ENCODE results near the gene SYNE2.
"Not testable (repeated sequence)": the region's sequence is repeated elsewhere in the genome, so short reads cannot be mapped to it uniquely, and the experiment has no call there.

SYNE2 gene

DNA sequence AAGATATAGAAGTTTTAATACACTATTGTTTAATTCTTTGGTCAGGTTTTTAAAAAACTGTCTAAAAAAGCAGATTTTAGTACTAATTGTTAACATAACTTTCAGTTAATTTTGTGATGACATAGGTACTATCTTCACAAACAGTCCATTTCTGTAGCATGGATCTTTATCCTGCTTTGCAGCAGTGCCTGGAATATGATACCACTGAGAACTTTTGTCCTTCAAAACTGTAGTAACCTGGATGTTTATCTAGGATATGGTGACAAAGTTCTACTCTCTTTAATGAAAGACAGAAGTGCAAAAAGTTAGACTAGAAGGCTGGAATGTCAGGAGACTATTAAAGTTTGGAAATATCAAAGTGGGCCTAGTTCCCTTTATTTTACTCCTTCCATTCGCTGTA is 159.9 kb downstream of the SYNE2 start:
- no peak for DNase-seq (ENCODE audit: low spot score)

DNA sequence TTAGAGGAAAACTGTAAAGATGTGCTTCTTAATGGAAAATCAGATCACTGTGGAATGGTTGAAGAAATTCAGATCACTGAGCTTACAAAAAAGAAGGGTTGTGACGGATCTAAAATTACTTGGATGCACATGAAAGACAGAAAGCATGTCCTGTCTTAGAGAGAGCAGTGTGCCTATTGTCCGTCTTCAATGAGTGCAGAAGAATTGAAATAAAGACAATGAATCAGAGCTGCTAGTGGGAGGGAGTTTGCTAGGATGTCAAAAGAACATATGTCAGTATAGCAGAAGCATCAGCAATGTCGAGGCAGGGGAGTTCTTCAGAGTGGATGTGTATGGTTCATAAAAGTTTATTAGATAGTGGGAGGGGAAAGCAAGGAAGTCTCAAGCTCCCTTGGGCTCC is 172.7 kb downstream of the SYNE2 start:
- DNase-seq (ENCODE audit: low spot score) = no peak

DNA sequence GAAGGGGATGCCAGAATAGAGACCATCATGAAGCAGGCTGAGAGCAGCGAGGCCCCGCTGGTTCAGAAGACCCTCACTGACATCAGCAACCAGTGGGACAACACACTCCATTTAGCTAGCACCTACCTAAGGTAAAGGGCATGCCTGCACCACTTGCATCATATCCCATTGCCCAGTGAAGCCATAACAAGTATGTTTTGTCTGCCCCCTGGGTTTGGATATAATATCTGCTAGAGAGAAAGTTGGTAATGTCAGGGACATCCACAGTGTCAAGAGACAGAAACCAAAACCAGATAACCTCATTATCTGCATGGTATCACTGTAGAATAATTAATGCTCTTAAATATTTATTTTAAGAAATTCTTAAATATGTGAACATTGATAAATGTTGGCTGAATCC is 173.8 kb downstream of the SYNE2 start:
- no peak for DNase-seq (ENCODE audit: low spot score)

DNA sequence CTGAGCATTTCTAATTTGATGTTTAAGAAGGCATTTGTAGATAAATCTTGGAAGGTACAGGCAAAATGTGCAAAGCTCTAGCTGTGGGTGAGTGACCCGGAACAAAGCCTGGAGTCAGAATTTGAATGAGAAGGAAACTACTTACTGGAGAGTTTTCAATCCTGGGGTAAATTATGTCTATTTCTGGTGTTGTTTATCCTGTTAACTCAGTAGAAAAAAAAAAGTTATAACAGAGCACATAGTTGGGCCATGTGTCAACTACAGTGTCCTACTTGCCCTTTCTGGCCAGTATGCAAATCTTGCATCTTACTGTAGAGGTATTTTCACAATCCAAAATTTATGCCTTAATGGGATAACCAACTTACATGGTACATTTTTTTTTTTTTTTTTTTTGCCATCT is 182.3 kb downstream of the SYNE2 start:
- no peak for DNase-seq (ENCODE audit: low spot score)

DNA sequence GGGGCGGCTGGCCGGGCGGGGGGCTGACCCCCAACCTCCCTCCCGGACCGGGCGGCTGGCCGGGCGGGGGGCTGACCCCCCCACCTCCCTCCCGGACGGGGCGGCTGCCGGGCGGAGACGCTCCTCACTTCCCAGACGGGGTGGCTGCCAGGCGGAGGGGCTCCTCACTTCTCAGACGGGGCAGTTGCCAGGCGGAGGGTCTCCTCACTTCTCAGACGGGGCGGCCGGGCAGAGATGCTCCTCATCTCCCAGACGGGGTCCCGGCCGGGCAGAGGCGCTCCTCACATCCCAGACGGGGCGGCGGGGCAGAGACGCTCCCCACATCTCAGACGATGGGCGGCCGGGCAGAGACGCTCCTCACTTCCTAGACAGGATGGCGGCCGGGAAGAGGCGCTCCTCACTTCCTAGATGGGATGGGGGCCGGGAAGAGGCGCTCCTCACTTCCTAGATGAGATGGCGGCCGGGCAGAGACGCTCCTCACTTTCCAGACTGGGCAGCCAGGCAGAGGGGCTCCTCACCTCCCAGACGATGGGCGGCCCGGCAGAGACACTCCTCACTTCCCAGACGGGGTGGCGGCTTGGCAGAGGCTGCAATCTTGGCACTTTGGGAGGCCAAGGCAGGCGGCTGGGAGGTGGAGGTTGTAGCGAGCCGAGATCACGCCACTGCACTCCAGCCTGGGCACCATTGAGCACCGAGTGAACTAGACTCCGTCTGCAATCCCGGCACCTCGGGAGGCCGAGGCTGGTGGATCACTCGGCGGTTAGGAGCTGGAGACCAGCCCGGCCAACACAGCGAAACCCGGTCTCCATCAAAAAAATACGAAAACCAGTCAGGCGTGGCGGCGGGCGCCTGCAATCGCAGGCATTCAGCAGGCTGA is 185.3 kb downstream of the SYNE2 start:
- not testable (repeated sequence) for DNase-seq (ENCODE audit: low spot score)

DNA sequence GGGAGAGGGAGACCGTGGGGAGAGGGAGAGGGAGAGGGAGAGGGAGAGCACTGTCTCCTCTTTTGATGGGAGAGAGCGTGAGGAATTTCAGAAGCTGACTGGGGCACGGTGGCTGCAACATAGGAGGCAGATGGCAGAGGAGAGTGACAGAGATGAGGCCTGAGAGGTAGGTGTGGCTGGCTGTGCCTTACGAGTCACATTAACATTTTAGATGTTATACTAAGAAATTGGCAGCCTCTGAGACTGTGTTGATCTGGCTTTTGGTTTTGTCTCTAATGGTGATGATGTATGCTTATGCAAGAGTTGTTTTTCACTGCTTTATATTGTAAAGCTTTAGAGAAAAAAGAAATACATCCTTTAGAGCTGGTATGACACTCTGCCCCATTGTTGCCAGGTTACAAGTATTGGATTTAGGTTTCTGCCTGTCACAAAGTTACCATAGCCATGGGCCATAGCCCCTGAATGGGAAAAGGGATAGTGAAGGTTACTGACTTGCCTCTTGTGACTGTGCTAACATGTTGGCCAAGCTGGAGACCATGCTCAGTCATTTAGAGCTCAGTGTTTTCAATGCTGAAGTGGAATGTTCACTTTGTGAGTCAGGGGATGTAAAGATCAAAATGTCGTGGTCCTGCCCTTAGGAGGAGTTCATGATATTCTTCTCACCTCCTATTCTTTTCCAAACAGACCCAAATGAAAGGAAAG is 186.2 kb downstream of the SYNE2 start:
- DNase-seq (ENCODE audit: low spot score) = no peak

DNA sequence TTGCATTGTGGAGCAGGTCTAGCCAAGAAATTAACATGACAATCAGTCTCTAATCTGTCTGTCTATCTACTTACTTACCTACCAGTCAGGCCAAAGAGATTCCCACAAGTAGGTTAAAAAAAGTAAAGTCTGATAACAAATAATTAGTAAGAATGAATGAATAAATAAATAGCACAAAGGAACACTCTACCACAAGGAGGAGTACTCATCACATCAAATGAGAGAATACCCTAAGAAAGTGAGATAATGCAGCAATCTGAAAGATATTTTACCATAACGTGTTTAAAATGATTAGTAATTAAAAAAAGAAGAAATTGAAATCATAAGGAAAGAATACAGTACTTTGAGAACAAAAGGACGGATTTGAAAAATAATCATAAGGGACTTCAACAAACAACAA is 187.2 kb downstream of the SYNE2 start:
- DNase-seq (ENCODE audit: low spot score) = no peak

DNA sequence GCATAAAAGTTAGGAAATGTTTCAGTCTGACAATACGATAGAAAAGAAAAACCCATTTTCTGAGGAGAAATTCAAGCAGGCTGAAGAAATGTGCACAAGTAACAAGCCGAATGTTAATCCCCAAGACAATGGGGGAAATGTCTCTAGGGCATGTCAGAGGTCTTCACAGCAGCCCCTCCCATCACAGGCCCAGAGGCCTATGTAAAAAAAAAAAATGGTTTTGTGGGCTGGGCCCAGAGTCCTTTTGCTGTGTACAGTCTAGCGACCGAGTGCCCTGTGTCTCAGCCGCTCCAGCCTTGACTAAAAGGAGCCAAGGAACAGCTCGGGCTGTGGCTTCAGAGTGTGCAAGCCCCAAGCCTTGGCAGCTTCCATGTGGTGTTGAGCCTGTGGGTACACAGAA is 190.5 kb downstream of the SYNE2 start:
- not testable (repeated sequence) for DNase-seq (ENCODE audit: low spot score)

DNA sequence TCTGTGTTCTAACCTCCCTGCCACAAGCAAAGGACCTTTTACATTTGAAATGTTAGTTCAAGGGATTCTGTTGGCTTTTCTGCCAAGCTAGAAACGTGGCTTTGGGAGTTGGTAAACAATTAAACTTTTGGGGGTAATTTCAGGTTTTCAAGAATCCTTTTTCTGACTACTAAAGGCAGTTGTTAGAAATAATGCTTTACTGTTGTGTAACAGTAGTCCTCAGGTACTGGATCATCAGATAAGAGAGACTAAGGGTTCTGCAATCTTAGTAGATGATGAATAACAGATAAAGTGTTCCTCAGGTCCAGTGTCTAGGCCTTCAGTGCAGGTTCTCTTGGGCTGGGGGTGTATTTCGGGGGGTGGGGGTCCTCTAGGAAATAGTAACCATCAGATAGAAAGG is 192.3 kb downstream of the SYNE2 start:
- DNase-seq (ENCODE audit: low spot score) = no peak

DNA sequence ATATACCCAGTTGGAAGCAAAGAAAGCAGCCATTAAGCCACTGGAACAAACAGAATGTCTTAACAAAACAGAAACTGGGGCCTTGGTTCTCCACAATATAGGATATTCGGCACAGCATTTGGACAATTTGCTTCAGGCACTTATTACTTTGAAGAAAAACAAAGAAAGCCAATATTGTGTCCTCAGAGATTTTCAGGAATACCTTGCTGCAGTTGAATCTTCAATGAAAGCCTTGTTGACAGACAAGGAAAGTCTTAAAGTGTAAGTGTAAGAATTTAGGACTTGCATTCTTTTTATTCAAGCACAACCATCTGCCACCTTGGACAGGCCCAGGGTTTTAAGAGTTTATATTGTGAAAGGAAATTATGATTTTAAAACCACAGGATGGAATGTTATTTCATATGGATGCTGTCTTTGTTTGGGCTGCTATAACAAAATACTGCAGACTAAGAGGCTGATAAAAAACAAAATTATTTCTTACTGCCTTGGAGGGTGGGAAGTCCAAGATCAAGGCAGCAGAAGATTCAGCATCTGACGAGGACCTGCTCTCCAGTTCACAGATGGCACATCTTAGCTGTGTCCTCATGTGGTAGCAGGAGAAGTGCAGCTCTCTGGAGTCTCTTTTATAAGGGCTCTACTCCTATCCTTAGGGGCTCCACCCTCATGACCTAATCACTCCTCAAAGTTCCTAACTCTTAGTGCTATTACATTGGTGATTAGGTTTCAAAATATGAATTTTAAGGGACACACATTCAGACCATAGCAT is 197.0 kb downstream of the SYNE2 start:
- no peak for DNase-seq (ENCODE audit: low spot score)

DNA sequence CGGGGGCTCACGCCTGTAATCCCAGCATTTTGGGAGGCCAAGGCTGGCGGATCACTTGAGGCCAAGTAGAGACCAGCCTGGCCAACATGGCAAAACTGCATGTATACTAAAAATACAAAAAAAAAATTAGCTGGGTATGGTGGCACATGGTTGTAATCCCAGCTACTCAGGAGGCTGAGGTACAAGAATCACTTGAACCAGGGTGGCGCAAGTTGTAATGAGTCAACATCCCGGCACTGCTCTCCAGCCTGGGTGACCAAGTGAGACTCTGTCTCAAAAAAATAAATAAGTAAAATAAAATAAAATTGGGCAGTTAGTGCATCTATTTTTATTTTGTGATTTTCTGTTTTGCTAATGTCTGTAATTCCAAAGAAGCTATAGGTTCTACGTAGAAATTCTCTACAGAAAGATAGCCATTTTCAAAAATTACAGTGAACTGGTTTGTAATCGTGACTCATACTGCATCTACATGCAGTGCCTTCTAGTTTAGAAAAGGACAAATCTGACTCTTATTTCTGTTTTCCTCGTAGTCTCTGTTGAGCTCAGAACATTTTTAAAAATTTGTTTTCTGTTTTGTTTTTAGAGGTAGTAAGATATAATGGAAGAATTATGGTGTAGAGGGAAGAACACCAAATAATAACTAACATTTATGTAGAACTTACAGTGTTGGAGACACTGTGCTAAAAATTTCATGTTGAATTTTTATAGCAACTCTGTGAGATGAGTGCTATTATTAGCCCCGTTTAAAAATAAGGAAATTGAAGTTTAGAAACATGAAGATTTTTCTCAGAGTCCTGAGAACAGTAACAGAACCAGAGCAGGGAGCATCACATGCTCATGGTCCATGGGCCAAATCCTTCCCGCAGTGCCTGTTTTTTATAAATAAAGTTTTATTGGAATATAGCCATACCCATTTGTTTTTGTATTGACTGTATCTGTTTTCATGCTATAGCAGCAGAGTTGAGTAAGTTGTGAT is 201.2 kb downstream of the SYNE2 start:
- no peak for DNase-seq (ENCODE audit: low spot score)

DNA sequence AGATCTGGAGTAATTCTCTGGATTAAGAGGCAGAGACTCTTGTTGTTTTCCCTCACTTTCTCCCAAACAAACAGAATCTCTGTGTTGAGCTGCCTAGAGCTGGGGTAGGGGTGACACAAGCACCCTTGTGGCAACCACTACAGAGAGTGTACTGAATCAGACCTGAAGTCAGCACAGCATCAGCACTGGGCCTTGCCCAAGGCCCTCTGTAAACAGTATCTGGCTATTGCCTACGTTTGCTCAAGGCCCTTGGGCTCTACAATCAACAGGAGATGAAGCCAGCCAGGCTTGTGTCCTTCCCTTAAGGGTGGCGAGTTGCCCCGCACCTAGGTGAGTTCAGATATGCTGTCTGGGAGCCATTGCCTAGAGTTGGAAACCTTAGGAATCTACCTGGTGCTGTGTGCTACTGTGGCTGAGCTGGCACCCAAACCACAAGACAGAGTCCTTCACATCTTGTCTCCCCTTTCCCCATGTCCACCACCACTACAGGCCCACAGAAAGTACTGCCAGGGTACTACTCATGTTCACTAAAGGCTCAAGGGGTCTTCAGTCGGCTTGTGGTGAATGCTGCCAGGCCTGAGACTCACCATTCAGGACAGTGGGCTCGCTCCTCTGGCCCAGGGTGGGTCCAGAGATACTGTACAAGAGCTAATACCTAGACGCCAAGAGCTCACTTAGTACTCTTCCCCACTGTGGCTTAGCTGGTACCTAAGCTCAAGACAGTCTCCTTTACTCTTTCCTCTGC is 206.8 kb downstream of the SYNE2 start:
- no peak for DNase-seq (ENCODE audit: low spot score)

DNA sequence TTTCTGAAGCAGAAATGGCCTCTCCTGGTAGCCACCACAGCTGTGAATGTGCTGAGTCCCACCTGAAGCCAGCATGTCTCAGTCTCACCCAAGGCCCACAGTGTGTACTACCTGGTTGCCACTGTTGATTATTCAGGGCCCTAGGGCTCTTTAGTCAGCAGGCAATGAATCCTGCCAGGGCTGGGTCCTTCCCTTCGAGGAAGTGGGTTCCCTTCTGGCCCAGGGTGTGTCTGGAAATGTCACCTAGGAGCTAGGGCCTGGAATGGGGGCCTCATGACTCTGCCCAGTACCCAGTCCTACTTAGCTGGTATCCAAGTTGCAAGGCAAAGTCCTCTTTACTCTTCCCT is 207.4 kb downstream of the SYNE2 start:
- DNase-seq (ENCODE audit: low spot score) = no peak

DNA sequence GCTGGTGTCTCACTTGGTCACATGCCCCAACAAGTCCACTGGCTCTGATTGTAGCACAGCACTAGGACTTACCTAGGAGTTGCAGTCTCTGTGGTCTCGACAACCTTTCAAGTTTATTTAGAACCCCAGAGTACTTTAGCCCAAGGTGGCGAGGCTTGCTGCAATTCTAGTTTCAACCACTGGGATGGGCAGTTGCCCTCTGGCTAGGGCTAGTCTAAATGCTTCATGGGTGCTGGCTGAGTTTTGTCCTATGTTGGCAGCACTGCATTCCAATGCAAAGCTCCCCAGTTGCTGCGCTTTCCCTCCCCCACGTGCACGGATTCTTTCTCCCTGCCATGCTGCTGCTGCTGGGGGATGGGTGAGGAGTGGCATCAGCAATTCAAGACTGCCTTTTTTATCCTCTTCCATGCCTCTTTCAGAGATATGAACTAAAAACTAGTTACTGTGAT is 207.9 kb downstream of the SYNE2 start:
- DNase-seq (ENCODE audit: low spot score) = peak; percentile 14

DNA sequence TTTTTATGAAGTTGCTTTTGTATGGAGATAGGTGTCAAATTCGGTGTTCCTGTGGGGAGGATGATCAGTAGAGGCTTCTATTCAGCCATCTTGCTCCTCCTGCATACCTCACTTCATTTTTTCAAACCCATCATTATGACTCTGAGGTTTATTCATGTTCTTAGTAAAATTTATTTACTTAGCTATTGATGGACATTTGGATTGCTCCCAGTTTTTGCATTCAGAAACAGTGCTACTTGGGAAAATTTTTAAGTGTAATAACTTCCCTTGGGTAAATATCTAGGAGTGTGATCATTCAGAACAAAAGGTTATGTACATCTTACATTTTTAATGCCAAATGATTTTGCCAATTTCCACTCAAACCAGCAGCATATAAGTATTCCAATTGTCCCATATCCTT is 208.3 kb downstream of the SYNE2 start:
- DNase-seq (ENCODE audit: low spot score) = no peak

DNA sequence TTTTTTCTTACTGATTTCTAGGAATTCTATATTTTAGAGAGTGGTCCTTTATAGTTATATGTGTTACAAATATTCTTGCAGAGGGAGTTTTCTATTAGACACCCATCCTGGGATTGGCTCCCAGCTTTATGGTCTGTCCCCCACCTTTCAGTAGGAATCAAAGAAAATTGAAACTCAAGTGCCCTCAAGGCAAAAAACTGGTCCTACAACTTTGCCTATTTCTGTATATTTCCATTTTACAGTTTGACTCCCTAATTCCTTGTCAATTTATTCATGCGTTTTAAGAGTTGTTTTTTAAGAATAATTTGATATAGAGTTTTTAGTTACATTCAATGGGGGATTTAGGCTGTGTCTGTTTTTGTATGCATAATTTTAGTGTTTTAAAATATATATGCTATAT is 208.9 kb downstream of the SYNE2 start:
- DNase-seq (ENCODE audit: low spot score) = no peak

DNA sequence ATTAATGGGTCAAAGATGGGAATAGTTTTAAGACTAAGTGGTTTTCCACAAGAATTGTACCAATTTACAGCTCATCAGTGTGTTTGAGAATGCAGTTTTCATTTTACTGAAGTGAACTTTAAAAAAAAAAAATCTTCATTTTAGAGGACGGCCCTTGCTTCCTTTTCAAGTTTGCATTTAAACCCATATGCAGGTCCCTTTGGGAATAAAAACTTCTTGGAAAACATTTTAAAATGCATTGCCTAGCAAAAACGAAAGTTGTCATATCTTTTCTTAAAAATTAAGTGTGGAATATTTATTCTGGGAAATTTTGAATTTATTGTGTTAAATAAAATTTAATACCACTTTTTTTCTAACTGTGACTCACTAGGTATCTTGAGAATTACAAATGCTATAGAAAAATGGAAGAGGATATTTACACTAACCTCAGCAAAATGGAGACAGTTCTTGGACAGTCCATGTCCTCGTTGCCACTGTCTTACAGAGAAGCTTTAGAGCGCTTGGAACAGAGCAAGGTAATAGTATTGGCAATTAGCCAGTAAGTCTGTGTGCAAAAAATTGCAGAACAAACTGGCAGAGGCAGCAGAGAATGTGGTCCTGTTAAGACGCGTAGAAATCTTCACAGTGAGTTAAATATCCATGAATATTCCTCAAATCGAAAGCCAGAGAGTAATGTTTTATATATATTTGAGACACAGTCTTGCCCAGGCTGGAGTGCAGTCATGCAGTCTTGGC is 209.7 kb downstream of the SYNE2 start:
- peak; percentile 19 for DNase-seq (ENCODE audit: low spot score)

DNA sequence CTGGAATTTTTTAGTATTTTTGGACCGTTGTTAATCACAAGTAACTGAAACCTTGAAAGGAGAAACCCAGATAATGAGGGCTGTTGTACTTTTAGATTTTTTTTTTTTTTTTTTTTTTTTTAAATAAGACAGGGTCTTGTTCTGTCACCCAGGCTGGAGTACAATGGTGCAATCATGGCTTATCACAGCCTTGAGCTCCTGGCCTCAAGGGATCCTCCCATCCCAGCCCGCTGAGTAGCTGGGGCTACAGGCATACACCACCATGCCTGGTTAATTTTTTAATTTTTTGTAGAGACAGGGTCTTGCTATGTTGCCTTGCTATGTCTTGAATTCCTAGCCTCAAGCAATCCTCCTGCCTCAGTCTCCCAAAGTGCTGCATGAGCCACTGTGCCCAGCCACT is 211.6 kb downstream of the SYNE2 start:
- DNase-seq (ENCODE audit: low spot score) = no peak

DNA sequence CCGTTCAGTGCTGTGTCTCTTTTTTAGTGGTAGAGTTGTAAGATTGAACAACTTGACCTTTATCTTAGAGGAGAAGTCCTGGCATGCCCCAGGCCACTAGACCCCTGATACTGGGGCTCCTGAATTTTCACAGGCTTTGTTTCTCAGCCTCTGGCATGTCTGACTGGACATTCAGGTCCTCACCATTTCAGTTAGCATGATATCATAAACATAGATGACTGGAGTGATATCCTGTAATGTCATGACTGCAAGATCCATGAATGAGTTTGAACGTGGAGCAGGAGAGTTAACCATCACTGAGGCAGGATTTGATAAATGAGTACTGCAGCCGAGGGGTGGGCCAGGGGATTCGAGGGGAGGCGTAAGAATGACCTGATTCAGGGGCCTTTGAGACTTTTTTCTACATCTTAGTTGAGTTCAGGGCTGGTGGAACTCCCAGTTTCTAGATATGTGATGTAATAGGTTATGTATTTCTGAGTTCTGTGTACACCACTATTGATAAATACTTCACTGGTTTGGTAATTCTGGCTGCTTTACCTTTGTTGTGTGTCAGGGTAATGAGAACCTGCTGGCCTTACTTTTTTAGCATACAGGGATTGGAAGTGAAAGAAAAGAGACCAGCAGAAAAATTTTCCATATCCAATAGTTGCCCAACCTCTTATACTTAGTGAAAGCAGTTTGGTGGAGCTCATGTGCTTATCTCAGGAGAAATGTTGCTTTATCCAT is 217.0 kb downstream of the SYNE2 start:
- no peak for DNase-seq (ENCODE audit: low spot score)

All from cerebellar cortex (tissue), 1 donor.